ENCODE data around the gene ZFP36. TPM values are rescaled to one million over a fixed set of nuclear protein-coding genes. Genes with fewer than 3 reads are reported as not detected.
"Not testable (repeated sequence)": the region's sequence is repeated elsewhere in the genome, so short reads cannot be mapped to it uniquely, and the experiment has no call there.

ZFP36 gene
- total RNA-seq, 1 donor from 2014 or later, result 39.9 TPM

DNA sequence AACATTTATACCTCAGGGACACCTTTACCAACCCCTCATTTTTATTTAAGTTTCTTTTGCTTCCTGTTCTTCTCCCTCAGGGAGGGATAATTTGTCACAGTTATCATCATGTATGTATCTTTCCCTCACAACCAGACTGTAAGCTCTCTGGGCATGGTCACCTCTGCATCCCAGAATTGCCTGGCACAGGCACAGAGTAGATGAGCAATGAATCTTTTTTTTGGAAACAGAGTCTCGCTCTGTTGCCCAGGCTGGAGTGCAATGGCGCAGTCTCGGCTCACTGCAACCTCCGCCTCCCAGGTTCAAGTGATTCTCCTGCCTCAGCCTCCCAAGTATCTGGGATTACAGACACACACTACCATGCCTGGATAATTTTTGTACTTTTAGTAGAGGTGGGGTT is 27.3 kb upstream of the ZFP36 start:
- H3K9me3 Mint-ChIP-seq; intact Hi-C loops (cut with micrococcal nuclease); H3K27me3 Mint-ChIP-seq; H3K27ac Mint-ChIP-seq; DNase-seq; H3K4me3 Mint-ChIP-seq; H3K4me1 Mint-ChIP-seq: not testable (repeated sequence)
- H3K36me3 Mint-ChIP-seq (ENCODE audit: low read depth), result peaks cover 50% of the 10 kb centered on the region

DNA sequence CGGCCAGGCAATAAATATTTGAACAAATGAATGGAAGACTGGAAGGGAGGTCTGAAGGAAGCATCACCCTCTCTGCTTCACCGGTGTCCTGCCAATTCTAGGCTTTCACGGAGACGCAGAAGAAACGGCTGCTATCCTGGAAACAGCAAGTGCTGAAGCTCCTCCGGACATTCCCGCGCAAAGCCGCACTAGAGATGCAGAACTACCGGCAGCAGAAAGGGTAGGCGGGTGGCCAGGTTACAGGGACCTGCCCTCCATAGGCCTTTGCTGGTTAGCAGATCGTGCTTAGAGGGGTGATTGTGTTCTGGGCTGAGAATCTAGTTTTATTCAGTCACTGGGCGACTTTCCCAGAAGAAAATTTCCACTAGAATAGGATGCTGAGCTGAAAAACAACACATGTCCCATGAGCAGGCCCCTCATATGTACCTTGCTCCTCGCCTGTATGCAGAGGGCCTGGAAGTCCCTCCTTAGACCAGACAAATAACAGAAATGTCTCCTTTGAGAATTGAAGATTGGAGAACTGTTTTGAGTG is 26.7 kb upstream of the ZFP36 start:
- no peaks in the 10 kb centered on the region for H3K9me3 Mint-ChIP-seq
- H3K4me3 Mint-ChIP-seq, result no peak overlapping the region
- peaks cover 3% of the 10 kb centered on the region for H3K4me1 Mint-ChIP-seq
- H3K36me3 Mint-ChIP-seq (ENCODE audit: low read depth), result peaks cover 48% of the 10 kb centered on the region
- intact Hi-C loops (cut with micrococcal nuclease), result no loop called here
- no peak for DNase-seq
- H3K27me3 Mint-ChIP-seq, result no peaks in the 10 kb centered on the region
- no peak overlapping the region for H3K27ac Mint-ChIP-seq

DNA sequence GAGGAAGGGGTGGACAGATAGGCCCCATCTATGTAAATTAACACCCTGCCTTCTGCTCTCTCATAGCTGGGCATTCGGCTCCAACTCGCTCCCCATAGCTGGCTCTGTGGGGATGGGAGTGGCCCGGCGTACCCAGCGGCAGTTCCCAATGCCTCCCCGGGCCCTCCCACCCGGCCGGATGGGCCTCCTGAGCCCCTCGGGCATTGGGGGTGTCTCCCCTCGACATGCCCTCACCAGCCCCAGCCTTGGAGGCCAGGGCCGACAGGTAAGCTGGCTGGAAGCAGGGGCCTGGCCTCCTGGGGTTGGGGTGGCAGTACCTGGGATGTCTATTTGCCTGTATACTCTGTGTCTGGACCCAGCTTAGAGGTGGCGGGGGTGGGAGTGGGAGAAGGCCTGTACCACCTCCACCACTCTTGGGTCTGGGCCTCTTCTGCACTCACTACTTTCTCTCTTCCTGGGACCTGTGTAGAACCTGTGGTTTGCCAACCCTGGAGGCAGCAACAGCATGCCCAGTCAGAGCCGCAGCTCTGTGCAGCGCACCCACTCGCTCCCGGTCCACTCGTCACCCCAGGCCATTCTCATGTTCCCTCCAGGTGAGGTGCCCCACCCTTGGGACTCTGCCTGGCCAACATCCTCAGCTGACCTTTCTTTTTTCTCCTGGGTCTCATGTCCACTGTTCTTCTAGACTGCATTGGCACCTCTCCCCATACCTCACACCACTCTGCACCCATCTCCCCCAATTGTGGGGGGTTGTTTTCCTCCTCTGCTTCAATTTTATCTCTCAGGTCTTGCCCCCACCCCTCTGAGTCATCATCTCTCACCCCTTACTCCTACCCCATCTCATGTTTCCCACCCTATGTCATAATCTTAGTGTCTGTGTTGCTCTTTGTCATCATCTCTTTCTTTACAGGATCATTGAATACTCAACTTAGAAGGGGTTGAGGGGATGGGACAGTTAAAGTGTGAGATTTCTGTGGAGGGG is 25.8 kb upstream of the ZFP36 start:
- H3K27me3 Mint-ChIP-seq, result no peaks in the 10 kb centered on the region
- peaks cover 53% of the 10 kb centered on the region for H3K36me3 Mint-ChIP-seq (ENCODE audit: low read depth)
- H3K4me3 Mint-ChIP-seq, result no peak overlapping the region
- intact Hi-C loops (cut with micrococcal nuclease), result no loop called here
- DNase-seq, result no peak
- H3K4me1 Mint-ChIP-seq, result peaks cover 5% of the 10 kb centered on the region
- no peaks in the 10 kb centered on the region for H3K9me3 Mint-ChIP-seq
- no peak overlapping the region for H3K27ac Mint-ChIP-seq

DNA sequence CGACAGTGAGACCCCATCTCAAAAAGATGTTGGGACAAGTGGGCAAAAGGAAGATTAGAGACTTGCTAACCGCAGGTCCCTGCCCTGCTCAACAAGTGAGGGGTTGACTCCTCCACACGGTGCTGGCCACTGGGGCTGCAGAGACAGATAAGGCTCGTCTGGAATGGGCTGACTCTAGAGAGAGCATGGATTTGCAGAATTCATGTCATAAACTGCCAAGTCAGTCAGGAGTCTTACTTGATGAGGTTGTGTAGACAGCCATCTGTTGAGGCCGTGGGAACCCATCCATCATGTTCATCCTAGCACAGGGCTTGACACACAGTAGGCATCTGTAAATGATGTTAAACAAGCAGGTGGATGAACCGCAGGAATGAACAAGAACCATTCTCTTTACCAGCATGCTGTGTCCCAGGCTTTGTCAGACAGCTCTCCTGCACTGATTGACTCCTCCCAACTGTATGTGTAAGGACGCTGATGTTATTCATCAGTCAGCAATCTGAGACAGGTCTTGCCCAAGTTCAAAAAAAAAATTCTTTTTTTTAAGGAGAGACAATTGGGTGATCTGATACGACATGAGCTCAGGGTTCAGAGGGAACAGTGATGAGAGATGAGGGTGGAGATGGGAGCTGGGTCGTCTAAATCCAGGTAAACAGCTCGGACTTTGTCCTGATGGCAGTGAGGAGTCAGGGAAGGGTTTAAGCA is 24.6 kb upstream of the ZFP36 start:
- Mint-ChIP-seq H3K4me3 (no peak overlapping the region), H3K27me3 (no peaks in the 10 kb centered on the region), H3K36me3 (ENCODE audit: low read depth) (peaks cover 54% of the 10 kb centered on the region), H3K9me3 (no peaks in the 10 kb centered on the region), H3K27ac (no peak overlapping the region), H3K4me1 (peaks cover 5% of the 10 kb centered on the region)
- DNase-seq, result no peak
- intact Hi-C loops (cut with micrococcal nuclease), result no loop called here

DNA sequence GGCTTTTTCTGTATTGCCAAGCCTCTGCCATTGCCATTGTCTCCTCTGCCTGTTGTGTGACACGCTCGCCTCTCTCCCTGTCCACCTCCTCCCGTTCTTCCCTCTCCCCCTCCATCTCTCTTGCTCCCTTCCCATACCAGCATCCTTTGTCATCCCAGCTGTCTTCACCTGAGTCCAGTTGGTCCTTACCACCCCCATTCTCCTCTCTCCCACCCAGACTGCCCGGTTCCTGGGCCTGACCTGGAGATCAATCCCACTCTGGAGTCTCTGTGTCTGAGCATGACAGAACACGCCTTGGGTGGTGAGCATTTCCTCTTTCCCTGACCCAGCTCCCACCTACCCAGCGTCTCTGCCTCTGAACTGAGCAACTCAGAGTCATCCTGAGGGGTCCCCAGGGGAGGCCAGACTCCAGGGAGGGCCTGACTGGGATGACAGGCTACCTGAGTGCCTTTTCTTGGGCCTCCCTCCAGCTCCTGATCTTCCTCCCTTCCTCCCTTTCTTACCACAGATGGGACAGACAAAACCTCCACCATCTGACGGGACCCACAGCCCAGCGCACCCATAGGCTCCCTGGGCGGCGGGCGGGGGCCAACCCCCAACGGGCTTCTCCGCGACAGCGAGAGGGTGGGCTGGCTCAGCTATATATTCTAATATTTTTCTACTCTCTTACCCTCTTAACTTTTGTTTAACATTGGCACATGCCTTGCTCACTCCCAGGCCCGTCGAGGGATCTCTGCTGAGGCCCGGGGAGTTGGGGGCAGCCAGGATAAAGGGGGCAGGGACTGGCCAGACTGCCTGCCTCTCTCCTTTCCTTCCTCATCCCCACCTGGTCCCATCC is 23.4 kb upstream of the ZFP36 start:
- peaks cover 48% of the 10 kb centered on the region for H3K36me3 Mint-ChIP-seq (ENCODE audit: low read depth)
- intact Hi-C loops (cut with micrococcal nuclease), result no loop called here
- no peak overlapping the region for H3K4me3 Mint-ChIP-seq
- no peaks in the 10 kb centered on the region for H3K9me3 Mint-ChIP-seq
- peaks cover 5% of the 10 kb centered on the region for H3K4me1 Mint-ChIP-seq
- DNase-seq, result no peak
- peak overlapping the region; percentile 64 for H3K27ac Mint-ChIP-seq
- no peaks in the 10 kb centered on the region for H3K27me3 Mint-ChIP-seq

DNA sequence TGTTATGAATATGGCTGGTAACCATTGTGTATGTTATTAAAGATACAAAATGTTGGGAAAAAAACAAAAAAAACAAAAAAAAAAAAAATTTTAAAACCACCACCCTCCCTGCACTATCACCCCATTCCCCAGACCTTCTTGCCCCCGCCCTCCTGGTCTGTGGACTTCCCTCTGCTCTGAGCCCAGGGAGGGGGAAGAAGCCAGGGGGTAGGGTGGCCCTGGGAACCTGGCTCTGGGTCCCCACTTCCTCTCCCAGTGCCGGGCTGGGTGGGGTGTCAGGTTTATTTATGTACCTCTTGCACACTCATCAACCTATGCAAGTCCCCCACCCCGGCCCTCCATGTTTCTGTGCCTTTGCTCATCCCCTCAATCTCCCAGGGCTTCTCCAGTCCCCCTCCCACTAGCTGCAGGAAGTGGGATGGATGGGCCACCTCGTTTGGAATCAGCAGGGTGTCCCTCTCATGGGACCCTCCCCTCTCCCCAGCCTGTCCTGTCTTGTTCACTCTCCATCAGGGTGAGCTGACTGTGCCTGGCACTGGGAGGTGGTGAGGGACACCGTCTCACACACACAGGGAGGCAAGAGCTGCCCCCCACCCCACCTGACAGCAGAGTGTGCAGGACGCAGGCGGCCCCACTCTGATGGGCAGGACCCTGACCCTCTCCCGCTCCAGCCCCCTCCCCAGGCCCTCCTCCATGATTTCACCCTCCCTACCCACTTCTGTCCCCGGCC is 21.6 kb upstream of the ZFP36 start:
- peaks cover 52% of the 10 kb centered on the region for H3K36me3 Mint-ChIP-seq (ENCODE audit: low read depth)

DNA sequence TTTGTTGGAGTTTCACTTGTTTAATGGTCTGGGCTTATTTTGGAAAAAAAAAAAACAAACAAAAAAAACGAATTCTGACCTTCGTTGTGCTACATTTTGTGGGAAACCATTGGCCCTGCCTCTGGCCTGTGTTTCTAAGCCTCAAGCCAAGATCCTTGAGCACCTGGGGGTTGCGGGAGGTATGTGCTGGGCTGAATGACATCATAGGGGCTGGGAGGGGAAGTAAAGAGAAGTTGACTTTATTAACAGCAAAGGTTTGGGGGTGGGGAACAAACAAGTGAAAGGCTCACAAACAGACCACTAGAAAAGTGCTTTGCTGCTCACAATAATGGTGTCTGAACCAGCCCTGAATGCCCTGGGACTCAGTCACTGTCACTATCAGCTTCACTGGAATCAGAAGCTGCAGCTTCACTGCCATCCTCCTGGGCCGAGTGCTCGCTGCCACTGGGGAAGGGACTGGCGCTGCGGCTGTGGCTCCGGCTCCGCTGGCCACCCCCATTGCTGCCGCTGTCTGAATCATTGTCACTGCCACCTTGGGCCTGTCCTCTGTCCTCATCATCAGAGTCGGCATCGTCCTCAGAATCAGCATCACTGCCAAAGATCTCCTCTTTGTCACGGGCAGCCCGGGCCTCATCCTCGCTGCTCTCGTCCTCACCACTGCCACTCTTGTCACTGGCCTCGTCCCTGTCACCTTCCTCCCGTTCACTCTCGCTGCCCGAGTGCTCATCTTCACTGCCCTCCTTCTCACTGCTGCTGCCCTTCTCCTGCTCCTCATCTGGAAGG is 20.8 kb upstream of the ZFP36 start:
- no peak for DNase-seq
- Mint-ChIP-seq H3K4me1 (peaks cover 18% of the 10 kb centered on the region), H3K27me3 (no peaks in the 10 kb centered on the region), H3K4me3 (no peak overlapping the region), H3K36me3 (ENCODE audit: low read depth) (peaks cover 50% of the 10 kb centered on the region), H3K9me3 (no peaks in the 10 kb centered on the region), H3K27ac (no peak overlapping the region)
- intact Hi-C loops (cut with micrococcal nuclease), result no loop called here

More for the DNA sequence above, 21.6 kb upstream of the ZFP36 start:
- no peaks in the 10 kb centered on the region for H3K27me3 Mint-ChIP-seq
- no peak overlapping the region for H3K4me3 Mint-ChIP-seq
- H3K9me3 Mint-ChIP-seq, result no peaks in the 10 kb centered on the region
- no peak for DNase-seq
- intact Hi-C loops (cut with micrococcal nuclease), result no loop called here
- no peak overlapping the region for H3K27ac Mint-ChIP-seq
- peaks cover 13% of the 10 kb centered on the region for H3K4me1 Mint-ChIP-seq

DNA sequence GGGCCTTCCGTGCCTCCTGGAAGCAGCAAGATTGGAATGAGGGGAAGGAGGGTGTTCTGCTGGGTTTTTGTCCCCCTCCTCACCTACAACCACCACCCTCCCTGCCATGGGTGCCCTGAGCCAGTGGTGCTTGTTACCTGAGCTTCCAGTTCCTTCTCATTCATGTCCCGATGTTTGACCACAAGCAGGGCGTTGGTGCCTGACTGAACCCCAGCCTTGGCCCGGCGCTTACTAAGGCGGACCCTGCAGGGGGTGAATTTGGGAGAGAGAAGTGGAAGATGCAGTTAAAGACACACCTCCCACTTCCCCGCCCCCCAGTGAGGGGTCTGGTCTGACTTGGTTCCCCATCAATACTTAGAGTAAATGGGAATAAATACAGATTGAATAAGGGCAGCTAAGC is 20.1 kb upstream of the ZFP36 start:
- Mint-ChIP-seq H3K36me3 (ENCODE audit: low read depth) (peaks cover 49% of the 10 kb centered on the region), H3K27ac (no peak overlapping the region), H3K4me3 (no peak overlapping the region), H3K27me3 (no peaks in the 10 kb centered on the region), H3K4me1 (peaks cover 23% of the 10 kb centered on the region), H3K9me3 (no peaks in the 10 kb centered on the region)
- no peak for DNase-seq
- intact Hi-C loops (cut with micrococcal nuclease), result no loop called here

DNA sequence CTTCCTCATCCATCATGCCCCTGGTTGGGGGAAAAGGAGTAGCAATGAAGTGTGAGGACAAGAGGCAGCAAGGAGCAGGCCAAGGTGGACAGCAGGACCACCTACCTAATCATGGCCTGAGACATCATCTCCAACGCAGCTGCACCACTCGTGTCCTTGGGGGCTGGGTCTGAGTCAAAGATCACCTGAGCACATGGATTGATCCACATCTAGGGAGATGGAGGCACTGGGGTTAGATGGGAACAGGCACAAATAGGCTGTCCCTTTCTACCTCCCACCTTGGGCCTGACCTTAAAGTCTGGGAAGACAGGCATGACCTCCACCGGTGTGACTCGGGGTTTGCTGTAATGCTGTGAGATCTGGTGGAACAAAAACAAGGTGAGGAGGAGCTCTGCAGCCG is 18.0 kb upstream of the ZFP36 start:
- intact Hi-C loops (cut with micrococcal nuclease), result no loop called here
- Mint-ChIP-seq H3K4me1 (peaks cover 25% of the 10 kb centered on the region), H3K27ac (peak overlapping the region; percentile 36), H3K4me3 (peak overlapping the region; percentile 53), H3K36me3 (ENCODE audit: low read depth) (peaks cover 44% of the 10 kb centered on the region), H3K9me3 (no peaks in the 10 kb centered on the region), H3K27me3 (no peaks in the 10 kb centered on the region)
- DNase-seq, result no peak

DNA sequence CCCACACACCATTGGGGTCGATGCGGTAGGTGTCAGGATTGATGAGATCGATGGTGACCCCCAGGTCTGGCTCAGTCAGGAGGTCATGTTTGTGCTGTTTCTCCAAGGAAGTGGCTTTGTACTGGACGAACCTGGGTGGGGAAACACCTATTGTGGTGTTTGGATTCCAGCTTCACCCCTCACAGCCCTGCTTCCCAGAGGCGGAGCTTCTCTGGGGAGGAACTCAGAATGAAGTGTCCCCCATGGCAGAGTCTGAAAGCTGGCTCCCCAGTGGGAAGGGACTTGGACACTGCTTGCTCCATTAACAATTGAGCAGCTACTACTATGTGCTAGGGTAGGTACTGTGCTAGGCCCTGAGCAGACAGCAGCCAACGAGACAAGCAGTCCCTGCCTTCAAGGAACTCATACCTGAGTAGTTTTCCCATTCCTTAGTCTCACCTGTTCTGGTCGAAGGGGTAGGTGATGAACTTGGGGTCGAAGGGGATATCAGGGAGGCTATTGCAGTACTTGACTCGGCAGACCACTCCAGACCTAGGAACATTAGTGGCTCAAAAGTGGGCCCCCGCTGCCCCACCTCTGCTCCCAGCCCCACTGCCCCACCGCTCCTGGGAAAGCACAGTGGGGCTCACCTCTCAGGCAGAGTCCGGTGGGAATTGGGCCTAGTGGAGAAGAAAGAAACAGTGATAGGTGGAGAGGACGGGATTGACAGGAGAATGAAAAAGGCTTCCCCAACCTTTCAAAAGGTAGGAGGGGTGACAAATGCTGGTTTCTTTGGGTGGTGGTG is 16.8 kb upstream of the ZFP36 start:
- Mint-ChIP-seq H3K4me3 (peak overlapping the region; percentile 98), H3K27me3 (no peaks in the 10 kb centered on the region), H3K27ac (peak overlapping the region; percentile 97), H3K4me1 (peaks cover 27% of the 10 kb centered on the region), H3K36me3 (ENCODE audit: low read depth) (peaks cover 47% of the 10 kb centered on the region), H3K9me3 (no peaks in the 10 kb centered on the region)
- intact Hi-C loops (cut with micrococcal nuclease), result loop anchor here (2.0 kb wide), 2 partner anchors 39 to 41 kb away; no protein-coding TSS in a partner anchor
- DNase-seq, result no peak

DNA sequence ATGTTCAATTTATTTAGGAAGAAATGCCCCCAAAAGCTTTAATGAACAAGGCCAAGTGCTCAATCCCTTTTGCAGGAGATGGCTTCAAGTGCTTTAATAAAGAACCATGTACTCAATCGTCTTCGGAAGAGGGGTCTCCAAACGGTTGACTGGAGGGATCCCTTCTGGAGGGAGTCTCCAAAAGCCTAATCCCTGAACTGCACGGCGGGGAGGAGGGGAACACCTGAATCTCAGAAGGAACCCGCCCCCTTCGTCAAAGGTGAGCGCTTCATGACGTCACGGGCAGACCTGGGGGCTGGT is 16.2 kb upstream of the ZFP36 start:
- Mint-ChIP-seq H3K4me3 (peak overlapping the region; percentile 98), H3K9me3 (no peaks in the 10 kb centered on the region), H3K27me3 (no peaks in the 10 kb centered on the region), H3K36me3 (ENCODE audit: low read depth) (peaks cover 49% of the 10 kb centered on the region), H3K4me1 (peaks cover 28% of the 10 kb centered on the region), H3K27ac (peak overlapping the region; percentile 97)
- intact Hi-C loops (cut with micrococcal nuclease), result loop anchor here (2.0 kb wide), 2 partner anchors 40 kb away; no protein-coding TSS in a partner anchor
- DNase-seq, result no peak
